Camera-type eye (tissue), 1 donor: Measurements from ENCODE around the gene DHX58. TPM values are rescaled to one million over a fixed set of nuclear protein-coding genes. Genes with fewer than 3 reads are reported as not detected.

Experiments used
- total RNA-seq: library from RNA; depleted of rRNA; stranded (reverse); fragments of >200 nt; gene quantifications from one replicate; pipeline ENCODE4 v1.2.3, GENCODE V29; 2014

DHX58 gene
- total RNA-seq = 6.3 TPM

GRCh38 chr17:42112552-42113176, at the start of gene DHX58:
Gene DHX58, minus strand, starts transcription at chr17:42112714. Its CDS starts 822 bp downstream, at chr17:42111892.

GRCh38 chr17:42122371-42123303, 10.1 kb upstream of the DHX58 start, which contains the start of gene HSPB9:
Gene HSPB9, plus strand, starts transcription at chr17:42122804. Its CDS starts 47 bp downstream, at chr17:42122851.

GRCh38 chr17:42120770-42121769, 8.6 kb upstream of the DHX58 start, which contains the start of gene KAT2A:
Gene KAT2A, minus strand, starts transcription at chr17:42121367. Its CDS starts 63 bp downstream, at chr17:42121304.

DNA sequence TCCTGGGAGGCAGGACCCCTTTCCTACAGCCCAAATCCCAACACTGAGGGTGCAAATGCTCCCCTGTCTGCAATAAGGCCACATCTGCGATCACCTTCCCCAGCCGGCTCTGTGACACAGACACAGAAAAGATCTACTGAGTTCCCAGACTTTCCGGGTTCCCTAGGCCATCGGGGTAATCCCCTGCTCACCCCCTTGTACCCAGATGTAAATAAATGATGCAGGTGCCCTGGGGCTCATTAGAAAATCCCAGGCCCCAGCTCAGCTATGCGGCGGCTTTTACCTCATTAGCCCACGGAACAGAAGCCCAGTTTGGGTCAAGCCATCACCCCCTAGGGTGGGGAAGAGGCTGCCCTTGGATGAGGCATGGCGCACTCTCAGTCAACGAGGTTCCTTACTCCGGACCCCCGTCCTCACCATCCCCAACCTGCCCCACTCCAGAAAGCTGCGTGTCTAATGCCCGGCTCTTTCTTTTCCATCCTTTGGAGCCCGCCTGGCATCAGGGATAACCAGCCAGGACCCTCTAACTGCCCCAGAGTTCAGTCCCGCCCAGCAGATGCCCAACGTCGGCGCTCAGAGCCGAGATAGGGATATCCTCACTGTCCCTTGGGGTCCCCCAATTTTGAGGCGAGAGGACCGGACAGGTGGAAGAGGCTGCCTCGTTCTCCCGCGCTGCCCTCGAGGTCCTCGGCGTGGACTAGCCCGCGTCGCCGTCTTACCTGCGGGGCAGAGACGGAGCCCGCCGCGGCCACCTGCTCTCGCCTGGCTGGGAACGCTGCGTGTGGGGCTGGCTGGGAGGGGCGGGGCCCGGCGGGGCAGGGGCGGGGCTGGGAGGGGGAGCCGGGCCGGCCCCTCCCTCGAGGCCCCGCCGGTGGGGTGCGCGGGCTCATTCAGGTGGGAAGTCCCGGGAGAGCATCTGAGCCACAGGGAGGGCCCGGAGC, 14.6 kb downstream of the DHX58 start, which contains the start of gene ZNF385C:
Gene ZNF385C, minus strand, starts transcription at position 783 of the 941 bp plus-strand sequence. CDS start 35,417 bp downstream, outside the sequence.

Other genes starting within 250 kb of the DHX58 start
- 83.0 TPM for gene KLHL11, start 247.3 kb downstream of the DHX58 start, total RNA-seq
- gene ACLY, start 193.8 kb downstream of the DHX58 start, total RNA-seq = 145 TPM
- gene ODAD4, start 182.1 kb downstream of the DHX58 start, total RNA-seq = 2.9 TPM
- 64.6 TPM for gene CNP, start 145.9 kb downstream of the DHX58 start, total RNA-seq
- 103 TPM for gene DNAJC7, start 95.3 kb downstream of the DHX58 start, total RNA-seq
- gene NKIRAS2, start 92.6 kb downstream of the DHX58 start, total RNA-seq = 45.6 TPM
- 7.9 TPM for gene C17orf113, start 62.1 kb downstream of the DHX58 start, total RNA-seq
- gene ZNF385C, start 14.2 kb downstream of the DHX58 start, total RNA-seq = 4.0 TPM
- gene KAT2A, start 8.7 kb upstream of the DHX58 start, total RNA-seq = 28.9 TPM
- not detected for gene HSPB9, start 10.1 kb upstream of the DHX58 start, total RNA-seq
- gene RAB5C, start 42.3 kb upstream of the DHX58 start, total RNA-seq = 60.8 TPM
- gene KCNH4, start 68.4 kb upstream of the DHX58 start, total RNA-seq = not detected
- 1.4 TPM for gene HCRT, start 72.7 kb upstream of the DHX58 start, total RNA-seq
- gene GHDC, start 81.8 kb upstream of the DHX58 start, total RNA-seq = 38.6 TPM
- 60.3 TPM for gene STAT5B, start 163.7 kb upstream of the DHX58 start, total RNA-seq
- gene STAT5A, start 175.8 kb upstream of the DHX58 start, total RNA-seq = 15.6 TPM